HG03521 (cell line): Measurements from ENCODE around the gene TJAP1.
"Not testable (repeated sequence)": the region's sequence is repeated elsewhere in the genome, so short reads cannot be mapped to it uniquely, and the experiment has no call there.

Experiments
- ATAC-seq: cut with Tn5 transposase; IDR thresholded peaks from one replicate; pipeline ENCODE4 v1.9.1; 2021; ENCODE audit warnings: mild to moderate bottlenecking, moderate library complexity; ENCODE audit not compliant: unreplicated experiment

Gene TJAP1

GRCh38 chr6:43452896-43453295 lies 24.5 kb upstream of the TJAP1 start:
- no peak for ATAC-seq

- no peak for ATAC-seq
Observed at GRCh38 chr6:43453831-43454230, 23.5 kb upstream of the TJAP1 start.

- ATAC-seq, result no peak
Observed at GRCh38 chr6:43454290-43454695, 23.1 kb upstream of the TJAP1 start.

GRCh38 chr6:43454696-43455530 lies 22.5 kb upstream of the TJAP1 start:
- ATAC-seq, result peak; percentile 66

DNA sequence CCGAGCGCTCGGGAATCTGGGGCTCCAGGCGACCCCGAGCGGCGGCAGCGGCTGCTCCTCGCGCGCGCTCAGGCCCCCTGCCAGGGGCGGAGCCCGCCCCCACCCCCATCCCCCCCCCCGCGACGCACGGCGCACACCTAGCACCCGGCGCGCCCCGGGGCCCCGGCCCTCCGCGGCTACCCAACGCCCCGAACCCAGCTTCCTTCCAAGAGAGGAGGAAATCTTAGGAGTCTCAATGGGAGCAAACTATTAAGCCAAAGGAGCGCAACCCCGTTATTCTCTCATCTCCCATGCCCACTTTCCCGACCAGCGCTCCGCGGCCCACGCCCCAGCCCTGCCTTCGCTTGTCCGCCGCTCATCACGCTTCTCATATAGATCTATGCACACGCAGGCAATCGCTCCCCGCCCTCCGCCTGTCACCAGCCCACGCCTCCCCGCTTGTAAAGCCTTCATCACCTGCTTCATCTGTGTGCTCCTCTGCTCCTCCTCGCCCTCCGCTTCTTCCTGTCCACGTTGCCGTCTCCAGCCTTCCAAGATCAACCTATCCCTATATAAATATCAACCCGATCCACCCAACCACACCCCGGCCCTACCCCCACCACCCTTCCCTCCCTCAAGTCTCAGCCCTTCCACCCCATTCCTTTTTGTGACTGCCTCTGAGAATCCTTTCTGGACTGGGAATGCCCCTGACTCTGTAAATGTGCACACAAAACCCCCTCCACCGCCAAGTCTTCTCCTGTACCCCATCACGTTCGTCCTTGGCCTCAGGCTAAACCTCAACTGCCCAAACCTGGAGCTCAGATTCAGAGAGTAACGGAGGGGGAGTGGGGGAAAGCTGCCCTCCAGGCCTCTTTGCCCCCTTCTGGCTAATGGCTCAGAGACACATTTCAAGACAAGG lies 21.6 kb upstream of the TJAP1 start, which contains the start of gene DLK2:
TSS of gene DLK2 (minus strand) at position 18 of the 898 bp plus-strand sequence. CDS start 723 bp downstream, outside the sequence.
- no peak for ATAC-seq

DNA sequence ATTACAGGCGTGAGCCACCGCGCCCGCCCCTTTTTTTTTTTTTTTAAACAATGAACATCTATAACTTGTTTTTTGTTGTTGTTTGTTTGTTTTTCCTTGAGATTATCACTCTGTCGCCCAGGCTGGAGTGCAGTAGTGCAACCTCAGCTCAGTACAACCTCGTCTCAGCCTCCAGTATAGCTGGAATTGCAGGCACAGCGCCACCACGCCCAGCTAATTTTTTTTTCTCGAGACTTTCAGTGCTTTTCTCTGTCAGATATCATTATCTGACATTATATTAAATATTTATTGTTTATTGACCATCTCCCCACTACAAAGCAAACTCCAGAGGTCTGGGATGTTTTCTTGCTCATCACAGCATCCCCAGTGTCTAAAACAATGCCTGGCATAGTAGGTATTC lies 19.7 kb upstream of the TJAP1 start:
- no peak for ATAC-seq

- ATAC-seq, result not testable (repeated sequence)
Observed at GRCh38 chr6:43458154-43458553, 19.2 kb upstream of the TJAP1 start.

DNA sequence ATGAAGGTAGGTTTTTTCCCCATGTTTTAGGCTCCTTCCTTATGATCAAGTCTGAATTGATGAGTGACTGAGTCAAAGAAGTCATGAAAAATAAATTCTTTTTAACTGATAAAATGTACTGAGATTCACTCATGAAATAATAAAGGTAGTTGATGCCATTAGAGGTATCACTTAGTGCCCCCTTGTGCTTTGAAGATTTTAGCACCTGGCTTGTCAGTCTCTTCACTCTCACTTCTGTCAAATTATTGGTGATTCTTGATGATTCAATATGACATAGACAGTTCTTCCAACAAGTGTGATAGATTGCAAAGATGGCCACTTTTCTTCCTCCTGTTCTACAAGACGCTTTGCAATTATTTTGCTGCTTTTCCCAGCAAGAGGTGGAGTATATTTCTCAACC lies 17.8 kb upstream of the TJAP1 start:
- ATAC-seq, result no peak

DNA sequence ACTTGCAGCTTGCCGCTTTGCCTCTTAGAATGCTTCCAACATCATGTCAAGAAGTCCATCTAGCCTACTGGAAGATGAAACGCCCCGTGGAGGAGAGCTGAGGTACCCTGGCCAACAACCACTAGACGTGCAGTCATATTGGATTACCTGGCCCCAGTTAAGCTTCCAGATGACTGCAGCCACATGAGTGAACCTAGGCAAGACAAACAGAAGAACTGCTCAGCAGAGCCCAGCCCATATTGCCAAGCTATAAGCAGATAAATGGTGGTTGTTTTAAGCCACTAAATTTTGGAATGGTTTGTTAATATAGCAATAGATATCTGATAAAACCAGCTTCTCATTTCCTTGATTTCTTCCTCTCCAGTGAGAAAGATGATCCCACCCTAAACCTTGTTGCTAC lies 17.3 kb upstream of the TJAP1 start:
- ATAC-seq, result no peak

- no peak for ATAC-seq
Observed at GRCh38 chr6:43461936-43462335, 15.4 kb upstream of the TJAP1 start.

- ATAC-seq, result no peak
Observed at GRCh38 chr6:43464337-43464736, 13.0 kb upstream of the TJAP1 start.

DNA sequence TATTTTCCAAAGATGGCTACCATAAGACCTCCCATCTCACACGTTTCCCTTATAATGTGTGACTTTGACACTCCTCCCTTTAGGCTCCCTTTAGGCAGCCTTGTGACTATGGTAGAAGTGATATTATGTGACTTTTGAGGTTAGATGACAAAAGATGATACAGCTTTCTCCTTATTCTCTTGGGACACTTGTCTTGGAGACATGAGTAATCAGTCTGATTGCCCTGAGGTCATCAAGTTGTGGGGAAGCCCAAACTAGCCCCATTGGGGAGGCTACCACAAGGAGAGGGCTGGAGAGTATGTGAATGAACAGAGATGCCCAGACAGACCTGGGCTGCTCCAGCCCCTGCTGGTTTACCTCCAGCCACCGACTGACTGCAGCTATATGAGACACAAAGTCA lies 11.4 kb upstream of the TJAP1 start:
- ATAC-seq, result no peak

GRCh38 chr6:43467265-43467664 lies 10.1 kb upstream of the TJAP1 start:
- ATAC-seq, result not testable (repeated sequence)

GRCh38 chr6:43467752-43468151 lies 9.6 kb upstream of the TJAP1 start:
- no peak for ATAC-seq

GRCh38 chr6:43468240-43468639 lies 9.1 kb upstream of the TJAP1 start:
- ATAC-seq, result no peak

DNA sequence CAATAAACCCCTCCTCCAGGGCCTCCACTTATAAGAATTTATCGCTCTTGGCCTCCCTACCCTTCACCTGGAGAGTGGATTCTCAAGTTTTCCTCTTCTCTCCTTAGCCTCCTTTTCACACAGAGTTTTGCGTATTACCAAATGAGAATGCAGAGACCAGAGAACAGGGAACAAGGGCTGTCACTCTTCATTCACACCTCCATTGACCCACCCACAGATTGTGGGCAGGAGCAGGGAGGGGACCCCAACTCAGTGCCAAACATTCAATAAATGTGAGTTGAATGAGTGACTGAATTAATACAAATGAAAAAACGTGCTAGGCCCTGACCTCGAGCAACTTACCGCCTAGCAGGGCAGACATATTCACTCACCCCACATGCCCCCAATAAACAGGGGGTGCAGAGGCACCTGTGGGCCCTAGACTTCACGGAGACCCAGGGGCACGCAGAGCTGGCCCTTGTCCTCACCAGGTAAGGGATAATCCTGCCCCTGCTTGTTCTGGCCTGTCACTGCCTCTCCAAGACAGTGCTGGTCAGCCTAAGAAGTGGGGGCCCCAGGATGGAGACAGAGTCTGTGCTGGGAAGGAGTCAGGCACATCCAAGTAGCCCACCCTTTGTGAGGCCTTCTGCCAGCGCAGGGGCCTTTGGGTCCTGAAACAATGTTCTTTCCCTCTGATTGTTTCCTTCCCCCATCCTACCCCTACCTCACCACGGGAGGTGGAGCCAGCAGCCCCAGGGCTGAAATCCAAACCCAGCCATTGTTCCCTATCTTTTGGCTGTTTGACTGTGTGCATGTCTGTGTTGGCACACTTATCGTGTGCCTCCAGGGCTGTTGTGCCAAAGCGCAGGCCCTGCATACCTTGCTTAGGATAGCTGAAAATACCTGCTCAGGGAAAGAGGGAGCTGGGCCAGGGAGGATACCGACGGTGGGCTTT lies 8.4 kb upstream of the TJAP1 start:
- no peak for ATAC-seq

- no peak for ATAC-seq
Observed at GRCh38 chr6:43469947-43470346, 7.4 kb upstream of the TJAP1 start.

GRCh38 chr6:43471399-43471798 lies 6.0 kb upstream of the TJAP1 start:
- ATAC-seq, result no peak

DNA sequence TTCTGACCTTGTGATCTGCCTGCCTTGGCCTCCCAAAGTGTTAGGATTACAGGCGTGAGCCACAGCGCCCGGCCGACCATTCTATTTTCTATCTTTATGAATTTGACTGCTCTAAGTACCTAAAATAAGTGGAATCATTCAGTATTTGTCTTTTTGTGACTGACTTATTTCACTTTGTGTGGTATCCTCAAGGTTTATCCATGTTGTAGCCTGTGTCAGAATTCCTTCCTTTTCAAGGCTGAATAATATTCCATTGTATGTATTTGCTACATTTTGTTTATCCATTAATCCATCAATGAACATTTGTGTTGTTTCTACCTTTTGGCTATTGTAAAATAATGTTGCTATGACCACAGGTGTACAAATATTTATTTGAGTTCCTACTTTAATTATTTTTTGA lies 4.9 kb upstream of the TJAP1 start:
- ATAC-seq, result no peak

DNA sequence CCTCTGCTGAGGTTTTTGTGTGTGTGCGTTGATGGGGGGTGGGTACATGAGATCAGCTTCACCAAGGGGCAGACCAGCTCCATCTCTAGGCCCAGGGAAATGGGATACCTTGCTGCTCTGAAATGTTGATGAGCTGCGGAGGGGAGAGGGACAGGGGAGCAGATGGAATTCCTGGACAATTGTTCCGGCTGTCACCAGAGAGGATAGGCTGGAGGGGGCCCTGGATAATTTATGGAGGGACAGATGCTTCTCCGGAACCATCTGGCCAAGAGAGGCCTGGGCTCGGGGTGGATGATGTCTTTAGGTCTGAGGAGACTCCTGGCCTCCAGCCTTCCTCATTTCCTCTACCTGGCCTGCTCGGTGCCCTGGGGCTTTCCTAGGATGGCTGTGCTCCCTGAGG lies 1.9 kb upstream of the TJAP1 start:
- ATAC-seq, result no peak

DNA sequence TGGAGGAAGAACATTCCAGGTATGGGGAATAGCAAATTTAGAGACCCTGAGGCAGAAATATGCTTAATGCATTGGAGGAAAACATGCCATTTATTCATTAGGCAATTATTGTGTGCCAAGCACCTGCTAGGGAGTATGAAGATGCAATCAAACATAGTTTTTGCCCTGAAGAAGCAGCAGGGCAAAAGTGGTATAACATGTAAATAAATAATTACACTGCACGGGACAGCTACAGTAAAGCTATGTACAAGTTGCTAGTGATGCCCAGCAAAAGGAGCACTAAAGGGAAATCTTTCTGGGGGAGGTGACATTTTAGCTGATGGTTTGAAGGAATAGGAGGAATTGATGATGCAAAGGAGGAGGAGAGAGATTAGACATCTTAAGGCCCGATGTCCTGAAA lies 624 bp upstream of the TJAP1 start:
- no peak for ATAC-seq
